ENCODE measurements around the gene FBXO3. TPM values are rescaled to one million over a fixed set of nuclear protein-coding genes. Genes with fewer than 3 reads are reported as not detected.

The FBXO3 gene
- total RNA-seq, 1 donor from 2014 or later = 61.0 TPM

DNA sequence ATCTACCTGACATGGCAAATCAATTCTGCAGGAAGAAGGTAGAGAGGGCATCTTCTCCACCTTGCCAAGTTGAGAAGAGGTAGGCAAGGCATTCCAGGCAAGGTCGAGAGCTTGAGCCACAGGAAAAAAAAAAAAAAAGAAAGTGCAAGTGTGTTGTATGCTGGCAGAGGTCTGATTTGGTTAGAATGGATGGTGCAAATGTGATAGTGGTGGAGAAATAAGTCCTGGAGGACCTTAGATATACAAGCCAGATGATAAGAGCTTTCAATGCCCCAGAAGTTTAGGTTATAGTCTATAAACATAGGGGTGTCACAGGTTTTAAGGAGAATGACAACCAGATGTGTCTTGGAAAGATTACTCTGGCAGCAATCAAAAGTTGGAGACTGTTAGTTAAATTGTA lies 1.4 kb downstream of the FBXO3 start:
- Histone ChIP-seq H3K9me3 (ENCODE audit: low read depth) (no peaks in the 10 kb centered on the region), H3K4me3 (no peak overlapping the region)
- H3K27me3 Mint-ChIP-seq (ENCODE audit: insufficient read depth, low read depth) = peaks cover 3% of the 10 kb centered on the region

GRCh38 chr11:33772300-33772699 lies 2.0 kb downstream of the FBXO3 start:
- Mint-ChIP-seq H3K27ac (no peak overlapping the region), H3K4me3 (peak overlapping the region; percentile 59), H3K9me3 (no peaks in the 10 kb centered on the region), H3K4me1 (peaks cover 10% of the 10 kb centered on the region), H3K27me3 (ENCODE audit: insufficient read depth, low read depth) (peaks cover 3% of the 10 kb centered on the region), H3K36me3 (peaks cover 2% of the 10 kb centered on the region)
- H3K27ac ChIP-seq = no peak overlapping the region
- H3K79me2 ChIP-seq (ENCODE audit: low read depth) = peaks cover 20% of the 10 kb centered on the region
- TF ChIP-seq EZH2phosphoT487 (IDR thresholded peaks at IDR 0.05) (no peak), EZH2 (IDR thresholded peaks at IDR 0.05) (no peak)
- TF ChIP-seq, protein P1, sequence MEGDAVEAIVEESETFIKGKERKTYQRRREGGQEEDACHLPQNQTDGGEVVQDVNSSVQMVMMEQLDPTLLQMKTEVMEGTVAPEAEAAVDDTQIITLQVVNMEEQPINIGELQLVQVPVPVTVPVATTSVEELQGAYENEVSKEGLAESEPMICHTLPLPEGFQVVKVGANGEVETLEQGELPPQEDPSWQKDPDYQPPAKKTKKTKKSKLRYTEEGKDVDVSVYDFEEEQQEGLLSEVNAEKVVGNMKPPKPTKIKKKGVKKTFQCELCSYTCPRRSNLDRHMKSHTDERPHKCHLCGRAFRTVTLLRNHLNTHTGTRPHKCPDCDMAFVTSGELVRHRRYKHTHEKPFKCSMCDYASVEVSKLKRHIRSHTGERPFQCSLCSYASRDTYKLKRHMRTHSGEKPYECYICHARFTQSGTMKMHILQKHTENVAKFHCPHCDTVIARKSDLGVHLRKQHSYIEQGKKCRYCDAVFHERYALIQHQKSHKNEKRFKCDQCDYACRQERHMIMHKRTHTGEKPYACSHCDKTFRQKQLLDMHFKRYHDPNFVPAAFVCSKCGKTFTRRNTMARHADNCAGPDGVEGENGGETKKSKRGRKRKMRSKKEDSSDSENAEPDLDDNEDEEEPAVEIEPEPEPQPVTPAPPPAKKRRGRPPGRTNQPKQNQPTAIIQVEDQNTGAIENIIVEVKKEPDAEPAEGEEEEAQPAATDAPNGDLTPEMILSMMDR (IDR thresholded peaks at IDR 0.05) = no peak
- H3K4me2 ChIP-seq = no peak overlapping the region
- H3K27me3 ChIP-seq = peaks cover 33% of the 10 kb centered on the region
- peaks cover 8% of the 10 kb centered on the region for H3K4me1 ChIP-seq
- no peak for DNase-seq (ENCODE audit: low spot score)
- no peak overlapping the region for H3K9ac ChIP-seq
- H3K9me3 ChIP-seq (ENCODE audit: low read depth) = no peaks in the 10 kb centered on the region
- no peak overlapping the region for H2AFZ ChIP-seq (replicated peaks)
- peaks cover 10% of the 10 kb centered on the region for H3K36me3 ChIP-seq
- H3F3A ChIP-seq (ENCODE audit: low read depth) = peaks cover 6% of the 10 kb centered on the region
- peaks cover 24% of the 10 kb centered on the region for H4K20me1 ChIP-seq (ENCODE audit: low read depth)
- H3K4me3 ChIP-seq = no peak overlapping the region

More for the DNA sequence above, 1.4 kb downstream of the FBXO3 start:
- H3K79me2 ChIP-seq (ENCODE audit: low read depth) = peaks cover 20% of the 10 kb centered on the region
- no peak for TF ChIP-seq EZH2phosphoT487 (IDR thresholded peaks at IDR 0.05)
- H3F3A ChIP-seq (ENCODE audit: low read depth) = peaks cover 6% of the 10 kb centered on the region
- no peak overlapping the region for H3K27ac ChIP-seq
- Mint-ChIP-seq H3K27ac (no peak overlapping the region), H3K4me3 (peak overlapping the region; percentile 59), H3K4me1 (peaks cover 12% of the 10 kb centered on the region), H3K36me3 (peaks cover 2% of the 10 kb centered on the region), H3K9me3 (no peaks in the 10 kb centered on the region)
- peaks cover 24% of the 10 kb centered on the region for H4K20me1 ChIP-seq (ENCODE audit: low read depth)
- H3K27me3 ChIP-seq = peaks cover 33% of the 10 kb centered on the region
- no peak overlapping the region for H2AFZ ChIP-seq (replicated peaks)
- peak overlapping the region; percentile 75 for H3K4me2 ChIP-seq
- peaks cover 10% of the 10 kb centered on the region for H3K4me1 ChIP-seq
- no peak overlapping the region for H3K9ac ChIP-seq
- peaks cover 8% of the 10 kb centered on the region for H3K36me3 ChIP-seq
- DNase-seq (ENCODE audit: low spot score) = no peak

DNA sequence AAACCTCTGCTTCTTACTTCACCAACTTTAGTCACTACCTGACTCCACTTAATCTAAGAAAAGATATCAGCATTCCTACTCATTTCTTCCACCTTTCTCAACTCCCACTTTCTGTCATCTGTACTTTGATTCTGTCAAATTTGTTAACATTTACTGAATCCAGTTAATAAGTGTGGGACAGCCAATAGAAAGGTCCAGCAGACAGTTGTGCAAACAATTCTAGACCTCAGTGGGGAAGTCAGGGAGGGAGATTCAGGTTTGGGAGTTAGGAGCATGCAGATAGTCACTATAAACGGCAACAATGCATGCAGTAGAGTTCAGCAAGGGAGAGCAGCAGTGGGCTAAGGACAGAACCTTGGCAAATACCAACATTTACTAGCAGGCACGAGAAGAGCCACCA lies 4.1 kb downstream of the FBXO3 start:
- DNase-seq (ENCODE audit: low spot score) = no peak
- peaks cover 5% of the 10 kb centered on the region for H3F3A ChIP-seq (ENCODE audit: low read depth)
- H3K4me1 Mint-ChIP-seq = peaks cover 10% of the 10 kb centered on the region

GRCh38 chr11:33769542-33769941 lies 4.8 kb downstream of the FBXO3 start:
- Histone ChIP-seq H2AFZ (replicated peaks) (no peak overlapping the region), H3K27ac (no peak overlapping the region), H4K20me1 (ENCODE audit: low read depth) (peaks cover 24% of the 10 kb centered on the region), H3K27me3 (peaks cover 13% of the 10 kb centered on the region), H3K9ac (no peak overlapping the region), H3K4me1 (peaks cover 4% of the 10 kb centered on the region), H3K79me2 (ENCODE audit: low read depth) (peaks cover 20% of the 10 kb centered on the region), H3K4me2 (no peak overlapping the region), H3F3A (ENCODE audit: low read depth) (no peaks in the 10 kb centered on the region), H3K9me3 (ENCODE audit: low read depth) (no peaks in the 10 kb centered on the region), H3K36me3 (peaks cover 10% of the 10 kb centered on the region), H3K4me3 (no peak overlapping the region)
- TF ChIP-seq EZH2 (IDR thresholded peaks at IDR 0.05) (no peak), EZH2phosphoT487 (IDR thresholded peaks at IDR 0.05) (no peak)
- TF ChIP-seq, protein P1 (IDR thresholded peaks at IDR 0.05) = no peak
- Mint-ChIP-seq H3K9me3 (no peaks in the 10 kb centered on the region), H3K4me3 (no peak overlapping the region), H3K4me1 (peaks cover 10% of the 10 kb centered on the region), H3K36me3 (peaks cover 10% of the 10 kb centered on the region), H3K27me3 (ENCODE audit: insufficient read depth, low read depth) (peaks cover 2% of the 10 kb centered on the region), H3K27ac (no peak overlapping the region)
- no peak for DNase-seq (ENCODE audit: low spot score)

More for the DNA sequence above, 4.1 kb downstream of the FBXO3 start:
- TF ChIP-seq EZH2phosphoT487 (IDR thresholded peaks at IDR 0.05) = no peak
- TF ChIP-seq, protein P1 (IDR thresholded peaks at IDR 0.05) = no peak
- H3K27me3 Mint-ChIP-seq (ENCODE audit: insufficient read depth, low read depth) = peaks cover 5% of the 10 kb centered on the region
- Histone ChIP-seq H2AFZ (replicated peaks) (no peak overlapping the region), H3K4me2 (no peak overlapping the region), H3K4me1 (peaks cover 8% of the 10 kb centered on the region), H3K36me3 (peaks cover 10% of the 10 kb centered on the region), H3K9me3 (ENCODE audit: low read depth) (no peaks in the 10 kb centered on the region), H3K9ac (no peak overlapping the region), H3K27me3 (peaks cover 19% of the 10 kb centered on the region), H3K4me3 (no peak overlapping the region), H3K27ac (no peak overlapping the region), H4K20me1 (ENCODE audit: low read depth) (peaks cover 24% of the 10 kb centered on the region), H3K79me2 (ENCODE audit: low read depth) (peaks cover 20% of the 10 kb centered on the region)
- no peak overlapping the region for H3K4me3 Mint-ChIP-seq
- no peak overlapping the region for H3K27ac Mint-ChIP-seq
- H3K36me3 Mint-ChIP-seq = peaks cover 8% of the 10 kb centered on the region
- no peaks in the 10 kb centered on the region for H3K9me3 Mint-ChIP-seq
